ENCODE results near the gene EFCAB6.

DNA sequence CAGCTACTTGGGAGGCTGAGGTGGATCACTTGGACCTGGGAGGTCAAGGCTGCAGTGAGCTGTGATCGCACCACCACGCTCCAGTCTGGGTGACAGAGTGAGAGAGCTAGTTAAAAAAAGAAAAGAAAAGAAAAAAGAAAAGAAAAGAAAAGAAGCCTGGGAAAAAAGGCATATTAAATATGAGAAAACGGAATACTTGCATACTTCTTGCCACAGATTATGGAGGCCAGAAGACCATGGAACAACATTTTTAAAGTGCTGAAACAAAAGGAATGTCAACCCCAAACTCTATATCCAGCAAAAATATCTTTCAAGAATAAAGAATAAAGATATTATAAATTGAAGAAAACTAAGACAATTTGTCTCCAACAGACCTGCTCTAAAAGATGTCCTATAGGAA lies 191.9 kb downstream of the EFCAB6 start:
- TF ChIP-seq, protein P1, sequence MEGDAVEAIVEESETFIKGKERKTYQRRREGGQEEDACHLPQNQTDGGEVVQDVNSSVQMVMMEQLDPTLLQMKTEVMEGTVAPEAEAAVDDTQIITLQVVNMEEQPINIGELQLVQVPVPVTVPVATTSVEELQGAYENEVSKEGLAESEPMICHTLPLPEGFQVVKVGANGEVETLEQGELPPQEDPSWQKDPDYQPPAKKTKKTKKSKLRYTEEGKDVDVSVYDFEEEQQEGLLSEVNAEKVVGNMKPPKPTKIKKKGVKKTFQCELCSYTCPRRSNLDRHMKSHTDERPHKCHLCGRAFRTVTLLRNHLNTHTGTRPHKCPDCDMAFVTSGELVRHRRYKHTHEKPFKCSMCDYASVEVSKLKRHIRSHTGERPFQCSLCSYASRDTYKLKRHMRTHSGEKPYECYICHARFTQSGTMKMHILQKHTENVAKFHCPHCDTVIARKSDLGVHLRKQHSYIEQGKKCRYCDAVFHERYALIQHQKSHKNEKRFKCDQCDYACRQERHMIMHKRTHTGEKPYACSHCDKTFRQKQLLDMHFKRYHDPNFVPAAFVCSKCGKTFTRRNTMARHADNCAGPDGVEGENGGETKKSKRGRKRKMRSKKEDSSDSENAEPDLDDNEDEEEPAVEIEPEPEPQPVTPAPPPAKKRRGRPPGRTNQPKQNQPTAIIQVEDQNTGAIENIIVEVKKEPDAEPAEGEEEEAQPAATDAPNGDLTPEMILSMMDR (IDR thresholded peaks at IDR 0.05) = no peak
- TF ChIP-seq POLR2A (IDR thresholded peaks at IDR 0.05) = no peak

All from heart left ventricle (tissue), 13 donors.